Anterior cingulate cortex (tissue), 58 donors: ENCODE data around the gene TRABD.

ENCODE experiments used
- DNase-seq, 58 donors: peaks; one replicate each; lab custom pipeline; 2025; lab: John Stamatoyannopoulos, UW

TRABD gene

GRCh38 chr22:50229370-50229769, 43.7 kb downstream of the TRABD start:
- no peak for DNase-seq

GRCh38 chr22:50232481-50233151, 46.9 kb downstream of the TRABD start:
- DNase-seq, result no peak

- DNase-seq, result no peak
Observed at GRCh38 chr22:50233223-50233622, 47.5 kb downstream of the TRABD start.

GRCh38 chr22:50236731-50237409, 51.2 kb downstream of the TRABD start:
- no peak for DNase-seq

- no peak for DNase-seq
Observed at GRCh38 chr22:50238755-50239154, 53.0 kb downstream of the TRABD start.

GRCh38 chr22:50242406-50242949, 56.8 kb downstream of the TRABD start:
- DNase-seq, result no peak

- no peak for DNase-seq
Observed at GRCh38 chr22:50243685-50244419, 58.1 kb downstream of the TRABD start.

- peak; percentile 63 to 97 (median 90) for DNase-seq
Observed at GRCh38 chr22:50244420-50245213, 58.9 kb downstream of the TRABD start, which contains the start of gene TUBGCP6. Gene TUBGCP6, minus strand, starts transcription at chr22:50245023. Its CDS starts 564 bp downstream, at chr22:50244459.

- DNase-seq, result no peak
Observed at GRCh38 chr22:50245214-50246072, 59.7 kb downstream of the TRABD start.

GRCh38 chr22:50246242-50247175, 60.8 kb downstream of the TRABD start:
- no peak for DNase-seq

GRCh38 chr22:50247748-50248147, 62.0 kb downstream of the TRABD start:
- DNase-seq, result peak in 16 of 58 donors; percentile 13 to 70 (median 46)

- DNase-seq, result no peak
Observed at GRCh38 chr22:50248196-50249081, 62.7 kb downstream of the TRABD start.
